ENCODE results near the gene PANK4.

Gene PANK4

GRCh38 chr1:2506007-2506860, 20.2 kb downstream of the PANK4 start:
- no peak for ATAC-seq (replicated peaks; ENCODE audit: extremely low read depth, poor library complexity, severe bottlenecking)
- Mint-ChIP-seq H3K36me3 (ENCODE audit: insufficient read depth) (peaks cover 14% of the 10 kb centered on the region), H3K27me3 (no peaks in the 10 kb centered on the region), H3K4me1 (no peaks in the 10 kb centered on the region), H3K4me3 (no peak overlapping the region), H3K27ac (ENCODE audit: low read depth) (no peak overlapping the region), H3K9me3 (no peaks in the 10 kb centered on the region)
- no peak for DNase-seq (ENCODE audit: low spot score in 2 of 2)

- H3K4me1 Mint-ChIP-seq, result peaks cover under 1% of the 10 kb centered on the region
- ATAC-seq (replicated peaks; ENCODE audit: extremely low read depth, poor library complexity, severe bottlenecking), result no peak
- H3K27ac Mint-ChIP-seq (ENCODE audit: low read depth), result no peak overlapping the region
- H3K9me3 Mint-ChIP-seq, result no peaks in the 10 kb centered on the region
- H3K36me3 Mint-ChIP-seq (ENCODE audit: insufficient read depth), result peaks cover 13% of the 10 kb centered on the region
- H3K4me3 Mint-ChIP-seq, result no peak overlapping the region
- DNase-seq (ENCODE audit: low spot score in 2 of 2), result no peak
- no peaks in the 10 kb centered on the region for H3K27me3 Mint-ChIP-seq
Observed at GRCh38 chr1:2505461-2505994, 20.9 kb downstream of the PANK4 start.

GRCh38 chr1:2504949-2505272, 21.5 kb downstream of the PANK4 start:
- ATAC-seq (replicated peaks; ENCODE audit: extremely low read depth, poor library complexity, severe bottlenecking) (no peak), DNase-seq (ENCODE audit: low spot score in 2 of 2) (no peak)
- Mint-ChIP-seq H3K36me3 (ENCODE audit: insufficient read depth) (peaks cover 12% of the 10 kb centered on the region), H3K4me3 (no peak overlapping the region), H3K27ac (ENCODE audit: low read depth) (no peak overlapping the region), H3K27me3 (no peaks in the 10 kb centered on the region), H3K9me3 (no peaks in the 10 kb centered on the region), H3K4me1 (peaks cover 6% of the 10 kb centered on the region)

GRCh38 chr1:2504225-2504948, 22.0 kb downstream of the PANK4 start:
- Mint-ChIP-seq H3K36me3 (ENCODE audit: insufficient read depth) (peaks cover 10% of the 10 kb centered on the region), H3K27me3 (no peaks in the 10 kb centered on the region), H3K4me3 (no peak overlapping the region), H3K9me3 (no peaks in the 10 kb centered on the region), H3K4me1 (peaks cover 12% of the 10 kb centered on the region), H3K27ac (ENCODE audit: low read depth) (no peak overlapping the region)
- DNase-seq (ENCODE audit: low spot score in 2 of 2) (no peak), ATAC-seq (replicated peaks; ENCODE audit: extremely low read depth, poor library complexity, severe bottlenecking) (no peak)

GRCh38 chr1:2503554-2504224, 22.7 kb downstream of the PANK4 start:
- DNase-seq (ENCODE audit: low spot score in 2 of 2) (no peak), ATAC-seq (replicated peaks; ENCODE audit: extremely low read depth, poor library complexity, severe bottlenecking) (no peak)
- Mint-ChIP-seq H3K27me3 (no peaks in the 10 kb centered on the region), H3K9me3 (no peaks in the 10 kb centered on the region), H3K4me1 (peaks cover 16% of the 10 kb centered on the region), H3K27ac (ENCODE audit: low read depth) (no peak overlapping the region), H3K4me3 (no peak overlapping the region), H3K36me3 (ENCODE audit: insufficient read depth) (peaks cover 9% of the 10 kb centered on the region)

- Mint-ChIP-seq H3K27me3 (no peaks in the 10 kb centered on the region), H3K4me3 (no peak overlapping the region), H3K36me3 (ENCODE audit: insufficient read depth) (peaks cover 4% of the 10 kb centered on the region), H3K9me3 (no peaks in the 10 kb centered on the region), H3K27ac (ENCODE audit: low read depth) (no peak overlapping the region), H3K4me1 (peaks cover 16% of the 10 kb centered on the region)
- DNase-seq (ENCODE audit: low spot score in 2 of 2), result no peak
- ATAC-seq (replicated peaks; ENCODE audit: extremely low read depth, poor library complexity, severe bottlenecking), result no peak
Observed at GRCh38 chr1:2502661-2503553, 23.5 kb downstream of the PANK4 start.

- Mint-ChIP-seq H3K27ac (ENCODE audit: low read depth) (no peak overlapping the region), H3K9me3 (no peaks in the 10 kb centered on the region), H3K36me3 (ENCODE audit: insufficient read depth) (peaks cover 4% of the 10 kb centered on the region), H3K4me1 (peaks cover 16% of the 10 kb centered on the region), H3K27me3 (no peaks in the 10 kb centered on the region), H3K4me3 (no peak overlapping the region)
- ATAC-seq (replicated peaks; ENCODE audit: extremely low read depth, poor library complexity, severe bottlenecking) (no peak), DNase-seq (ENCODE audit: low spot score in 2 of 2) (no peak)
Observed at GRCh38 chr1:2502210-2502609, 24.2 kb downstream of the PANK4 start.

- H3K4me3 Mint-ChIP-seq, result no peak overlapping the region
- no peaks in the 10 kb centered on the region for H3K27me3 Mint-ChIP-seq
- H3K36me3 Mint-ChIP-seq (ENCODE audit: insufficient read depth), result peaks cover 2% of the 10 kb centered on the region
- DNase-seq (ENCODE audit: low spot score in 2 of 2) (no peak), ATAC-seq (replicated peaks; ENCODE audit: extremely low read depth, poor library complexity, severe bottlenecking) (no peak)
- peaks cover 19% of the 10 kb centered on the region for H3K4me1 Mint-ChIP-seq
- no peaks in the 10 kb centered on the region for H3K9me3 Mint-ChIP-seq
- H3K27ac Mint-ChIP-seq (ENCODE audit: low read depth), result no peak overlapping the region
Observed at GRCh38 chr1:2501820-2502119, 24.6 kb downstream of the PANK4 start.

GRCh38 chr1:2501041-2501819, 25.2 kb downstream of the PANK4 start:
- no peaks in the 10 kb centered on the region for H3K27me3 Mint-ChIP-seq
- ATAC-seq (replicated peaks; ENCODE audit: extremely low read depth, poor library complexity, severe bottlenecking) (no peak), DNase-seq (ENCODE audit: low spot score in 2 of 2) (no peak)
- no peak overlapping the region for H3K4me3 Mint-ChIP-seq
- no peak overlapping the region for H3K27ac Mint-ChIP-seq (ENCODE audit: low read depth)
- H3K4me1 Mint-ChIP-seq, result peaks cover 25% of the 10 kb centered on the region
- H3K9me3 Mint-ChIP-seq, result no peaks in the 10 kb centered on the region
- peaks cover 2% of the 10 kb centered on the region for H3K36me3 Mint-ChIP-seq (ENCODE audit: insufficient read depth)

GRCh38 chr1:2499986-2500596, 26.3 kb downstream of the PANK4 start:
- H3K36me3 Mint-ChIP-seq (ENCODE audit: insufficient read depth), result peaks cover 7% of the 10 kb centered on the region

GRCh38 chr1:2499260-2499659, 27.1 kb downstream of the PANK4 start:
- DNase-seq (ENCODE audit: low spot score in 2 of 2), result no peak
- H3K4me1 Mint-ChIP-seq, result peaks cover 31% of the 10 kb centered on the region
- peak overlapping the region; percentile 38 for H3K4me3 Mint-ChIP-seq
- H3K27me3 Mint-ChIP-seq, result no peaks in the 10 kb centered on the region
- ATAC-seq (replicated peaks; ENCODE audit: extremely low read depth, poor library complexity, severe bottlenecking), result no peak
- peak overlapping the region; percentile 78 for H3K27ac Mint-ChIP-seq (ENCODE audit: low read depth)
- H3K9me3 Mint-ChIP-seq, result no peaks in the 10 kb centered on the region
- H3K36me3 Mint-ChIP-seq (ENCODE audit: insufficient read depth), result peaks cover 6% of the 10 kb centered on the region

More at GRCh38 chr1:2499986-2500596, 26.3 kb downstream of the PANK4 start:
- DNase-seq (ENCODE audit: low spot score in 2 of 2) (no peak), ATAC-seq (replicated peaks; ENCODE audit: extremely low read depth, poor library complexity, severe bottlenecking) (peak; percentile 35)
- H3K27me3 Mint-ChIP-seq, result no peaks in the 10 kb centered on the region
- peak overlapping the region; percentile 38 for H3K4me3 Mint-ChIP-seq
- no peaks in the 10 kb centered on the region for H3K9me3 Mint-ChIP-seq
- peaks cover 30% of the 10 kb centered on the region for H3K4me1 Mint-ChIP-seq
- H3K27ac Mint-ChIP-seq (ENCODE audit: low read depth), result peak overlapping the region; percentile 78
